Astrocyte (in vitro differentiated cells and primary cell): ENCODE measurements around the gene B3GNT4. TPM values are rescaled to one million over a fixed set of nuclear protein-coding genes. Genes with fewer than 3 reads are reported as not detected.

Experiments used
- DNase-seq: peaks from one replicate; pipeline ENCODE4 v3.0.0-alpha.2; 2010; ENCODE audit warnings: low read depth
- FAIRE-seq: peaks from 2 replicates; lab custom pipeline; 2011; peaks lifted over from hg19 to GRCh38; lab: Jason Lieb, UNC
- H2AFZ ChIP-seq: 2 replicates; pipeline ENCODE4 v1.6.0; 2012; ENCODE audit warnings: low read depth, low read length, inconsistent platforms
- H3K27ac ChIP-seq: 2 replicates; pipeline ENCODE4 v1.5.1; 2011; ENCODE audit warnings: low read depth, low read length, inconsistent platforms
- H3K27me3 ChIP-seq: 2 replicates; pipeline ENCODE4 v1.6.0; 2011; ENCODE audit warnings: low read length, inconsistent platforms; ENCODE audit not compliant: insufficient read depth
- H3K36me3 ChIP-seq: 2 replicates; pipeline ENCODE4 v1.5.1; 2011; ENCODE audit warnings: low read length, inconsistent platforms; ENCODE audit not compliant: insufficient read depth
- H3K4me1 ChIP-seq: 2 replicates; pipeline ENCODE4 v1.5.1; 2011; ENCODE audit warnings: low read length, inconsistent platforms; ENCODE audit not compliant: insufficient read depth
- H3K4me2 ChIP-seq: 2 replicates; pipeline ENCODE4 v1.6.0; 2012; ENCODE audit warnings: low read length, inconsistent platforms
- H3K4me3 ChIP-seq: 2 replicates; pipeline ENCODE4 v1.5.1; 2011; ENCODE audit warnings: low read depth, mild to moderate bottlenecking, low read length, inconsistent platforms; ENCODE audit not compliant: insufficient read depth
- H3K79me2 ChIP-seq: 2 replicates; pipeline ENCODE4 v1.6.0; 2012; ENCODE audit warnings: mild to moderate bottlenecking, low read length, inconsistent platforms; ENCODE audit not compliant: insufficient read depth
- H3K9ac ChIP-seq: 2 replicates; pipeline ENCODE4 v1.6.0; 2012; ENCODE audit warnings: mild to moderate bottlenecking, low read length, inconsistent platforms
- H3K9me3 ChIP-seq: 2 replicates; pipeline ENCODE4 v1.5.1; 2012; ENCODE audit warnings: low read depth, mild to moderate bottlenecking, low read length, inconsistent platforms; ENCODE audit not compliant: insufficient read depth
- H4K20me1 ChIP-seq: 2 replicates; pipeline ENCODE4 v1.6.0; 2012; ENCODE audit warnings: low read length, inconsistent platforms; ENCODE audit not compliant: insufficient read depth
- H3K27ac Mint-ChIP-seq: one replicate; pipeline ENCODE4 v1.8.0; 2021; ENCODE audit warnings: mild to moderate bottlenecking, mixed read lengths; ENCODE audit not compliant: unreplicated experiment
- H3K27me3 Mint-ChIP-seq: one replicate; pipeline ENCODE4 v1.8.0; 2021; ENCODE audit warnings: low read depth, mixed read lengths; ENCODE audit not compliant: unreplicated experiment
- H3K36me3 Mint-ChIP-seq: one replicate; pipeline ENCODE4 v1.8.0; 2021; ENCODE audit warnings: low read depth, mixed read lengths; ENCODE audit not compliant: unreplicated experiment
- H3K4me1 Mint-ChIP-seq: one replicate; pipeline ENCODE4 v1.8.0; 2021; ENCODE audit warnings: low read depth, mixed read lengths; ENCODE audit not compliant: unreplicated experiment
- H3K4me3 Mint-ChIP-seq: one replicate; pipeline ENCODE4 v1.8.0; 2021; ENCODE audit warnings: mild to moderate bottlenecking, moderate library complexity, mixed read lengths; ENCODE audit not compliant: unreplicated experiment
- H3K9me3 Mint-ChIP-seq: one replicate; pipeline ENCODE4 v1.8.0; 2021; ENCODE audit warnings: mild to moderate bottlenecking, mixed read lengths; ENCODE audit not compliant: unreplicated experiment
- EZH2 ChIP-seq: IDR thresholded peaks from 2 replicates; pipeline ENCODE4 v1.6.1; 2012; ENCODE audit warnings: mild to moderate bottlenecking, low read length, inconsistent platforms; ENCODE audit not compliant: insufficient read depth
- total RNA-seq: library from RNA; stranded (reverse); gene quantifications from 2 replicates; pipeline ENCODE4 v1.2.1, GENCODE V29; 2021
- TF ChIP-seq, protein P1 (sequence below): IDR thresholded peaks from 2 replicates; pipeline ENCODE4 v1.5.1; 2011; ENCODE audit warnings: low read depth, mild to moderate bottlenecking, inconsistent platforms, low read length, moderate library complexity; ENCODE audit not compliant: insufficient read depth

Gene B3GNT4
- total RNA-seq, 1 donor from 2014 or later: 0.54 TPM

DNA sequence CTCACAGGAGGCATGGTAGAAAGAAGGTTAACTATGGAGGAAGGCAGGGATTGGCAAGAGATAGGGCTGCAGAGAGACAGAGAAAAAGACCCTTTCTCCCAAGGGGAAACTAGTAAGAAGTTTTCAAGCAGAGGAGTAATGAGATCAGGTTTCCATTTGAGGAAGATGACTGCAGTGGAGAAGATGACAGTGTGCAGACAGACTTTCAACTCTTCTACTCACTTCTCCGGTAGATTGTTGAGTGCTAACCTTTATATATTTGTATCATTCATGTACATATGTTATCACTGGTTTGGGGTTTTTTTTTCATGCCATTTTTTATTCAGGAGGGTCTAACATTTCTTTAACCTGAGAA is 5.9 kb upstream of the B3GNT4 start:
- peaks cover 10% of the 10 kb centered on the region for H3K9me3 Mint-ChIP-seq
- Histone ChIP-seq H2AFZ (no peak overlapping the region), H3K4me1 (no peaks in the 10 kb centered on the region), H3K27me3 (peaks cover 3% of the 10 kb centered on the region), H3K79me2 (no peaks in the 10 kb centered on the region), H3K9ac (no peak overlapping the region), H3K9me3 (no peaks in the 10 kb centered on the region), H3K27ac (no peak overlapping the region), H3K36me3 (no peaks in the 10 kb centered on the region), H3K4me3 (no peak overlapping the region), H3K4me2 (no peak overlapping the region), H4K20me1 (no peaks in the 10 kb centered on the region)
- DNase-seq: peak; percentile 10
- FAIRE-seq: no peak
- peaks cover 3% of the 10 kb centered on the region for H3K4me1 Mint-ChIP-seq
- H3K4me3 Mint-ChIP-seq: no peak overlapping the region
- no peak overlapping the region for H3K27ac Mint-ChIP-seq
- H3K27me3 Mint-ChIP-seq: peaks cover 11% of the 10 kb centered on the region
- peaks cover 7% of the 10 kb centered on the region for H3K36me3 Mint-ChIP-seq
- no peak for TF ChIP-seq EZH2
- TF ChIP-seq, protein P1, sequence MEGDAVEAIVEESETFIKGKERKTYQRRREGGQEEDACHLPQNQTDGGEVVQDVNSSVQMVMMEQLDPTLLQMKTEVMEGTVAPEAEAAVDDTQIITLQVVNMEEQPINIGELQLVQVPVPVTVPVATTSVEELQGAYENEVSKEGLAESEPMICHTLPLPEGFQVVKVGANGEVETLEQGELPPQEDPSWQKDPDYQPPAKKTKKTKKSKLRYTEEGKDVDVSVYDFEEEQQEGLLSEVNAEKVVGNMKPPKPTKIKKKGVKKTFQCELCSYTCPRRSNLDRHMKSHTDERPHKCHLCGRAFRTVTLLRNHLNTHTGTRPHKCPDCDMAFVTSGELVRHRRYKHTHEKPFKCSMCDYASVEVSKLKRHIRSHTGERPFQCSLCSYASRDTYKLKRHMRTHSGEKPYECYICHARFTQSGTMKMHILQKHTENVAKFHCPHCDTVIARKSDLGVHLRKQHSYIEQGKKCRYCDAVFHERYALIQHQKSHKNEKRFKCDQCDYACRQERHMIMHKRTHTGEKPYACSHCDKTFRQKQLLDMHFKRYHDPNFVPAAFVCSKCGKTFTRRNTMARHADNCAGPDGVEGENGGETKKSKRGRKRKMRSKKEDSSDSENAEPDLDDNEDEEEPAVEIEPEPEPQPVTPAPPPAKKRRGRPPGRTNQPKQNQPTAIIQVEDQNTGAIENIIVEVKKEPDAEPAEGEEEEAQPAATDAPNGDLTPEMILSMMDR: no peak

DNA sequence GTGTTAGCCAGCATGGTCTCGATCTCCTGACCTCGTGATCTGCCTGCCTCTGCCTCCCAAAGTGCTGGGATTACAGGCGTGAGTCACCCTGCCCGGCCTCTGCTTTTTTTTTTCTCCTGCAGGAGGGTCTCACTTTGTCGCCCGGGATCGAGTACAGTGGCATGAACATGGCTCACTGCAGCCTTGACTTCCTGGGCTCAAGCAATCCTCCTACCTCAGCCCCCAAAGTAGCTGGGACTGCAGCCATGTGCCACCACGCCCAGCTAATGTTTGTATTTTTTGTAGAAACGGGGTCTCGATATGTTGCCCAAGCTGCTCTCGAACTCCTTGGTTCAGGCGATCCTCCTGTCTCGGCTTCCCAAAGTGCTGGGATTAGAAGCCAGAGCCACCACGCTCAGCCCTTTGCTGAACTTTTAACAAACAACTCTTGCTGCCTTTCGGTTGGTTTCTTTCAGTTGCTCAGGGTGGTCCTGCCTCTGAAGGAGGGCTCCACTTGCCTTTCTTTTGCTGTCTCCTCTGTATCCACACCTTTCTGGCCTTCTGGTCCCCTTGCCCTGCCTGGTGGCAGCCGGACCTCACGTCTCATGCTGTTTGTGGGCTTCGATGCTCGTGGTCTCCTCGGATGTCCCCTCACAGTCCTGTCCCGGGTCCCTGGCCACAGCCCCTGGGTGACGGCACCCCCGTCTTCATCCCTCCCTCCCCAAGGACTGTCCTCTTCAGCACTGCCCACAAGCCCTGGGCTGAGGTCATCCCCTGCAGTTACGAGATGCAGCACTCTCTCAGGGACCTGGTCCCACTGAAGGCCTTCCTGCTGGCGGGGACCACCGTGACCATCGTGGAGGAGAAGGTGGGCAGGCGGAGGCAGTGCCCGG is 3.8 kb upstream of the B3GNT4 start:
- peaks cover 18% of the 10 kb centered on the region for H3K27me3 Mint-ChIP-seq
- Histone ChIP-seq H3K36me3 (no peaks in the 10 kb centered on the region), H3K9me3 (no peaks in the 10 kb centered on the region), H4K20me1 (peaks cover 2% of the 10 kb centered on the region), H3K27ac (no peak overlapping the region), H3K4me3 (no peak overlapping the region), H3K4me2 (no peak overlapping the region), H3K27me3 (peaks cover 10% of the 10 kb centered on the region), H3K4me1 (peaks cover 6% of the 10 kb centered on the region), H3K79me2 (no peaks in the 10 kb centered on the region), H3K9ac (no peak overlapping the region), H2AFZ (no peak overlapping the region)
- DNase-seq (no peak), FAIRE-seq (no peak)
- peaks cover 10% of the 10 kb centered on the region for H3K9me3 Mint-ChIP-seq
- no peak overlapping the region for H3K4me3 Mint-ChIP-seq
- no peak for TF ChIP-seq EZH2
- TF ChIP-seq, protein P1: no peak
- H3K27ac Mint-ChIP-seq: no peak overlapping the region
- H3K36me3 Mint-ChIP-seq: peaks cover 7% of the 10 kb centered on the region
- H3K4me1 Mint-ChIP-seq: peaks cover 3% of the 10 kb centered on the region

DNA sequence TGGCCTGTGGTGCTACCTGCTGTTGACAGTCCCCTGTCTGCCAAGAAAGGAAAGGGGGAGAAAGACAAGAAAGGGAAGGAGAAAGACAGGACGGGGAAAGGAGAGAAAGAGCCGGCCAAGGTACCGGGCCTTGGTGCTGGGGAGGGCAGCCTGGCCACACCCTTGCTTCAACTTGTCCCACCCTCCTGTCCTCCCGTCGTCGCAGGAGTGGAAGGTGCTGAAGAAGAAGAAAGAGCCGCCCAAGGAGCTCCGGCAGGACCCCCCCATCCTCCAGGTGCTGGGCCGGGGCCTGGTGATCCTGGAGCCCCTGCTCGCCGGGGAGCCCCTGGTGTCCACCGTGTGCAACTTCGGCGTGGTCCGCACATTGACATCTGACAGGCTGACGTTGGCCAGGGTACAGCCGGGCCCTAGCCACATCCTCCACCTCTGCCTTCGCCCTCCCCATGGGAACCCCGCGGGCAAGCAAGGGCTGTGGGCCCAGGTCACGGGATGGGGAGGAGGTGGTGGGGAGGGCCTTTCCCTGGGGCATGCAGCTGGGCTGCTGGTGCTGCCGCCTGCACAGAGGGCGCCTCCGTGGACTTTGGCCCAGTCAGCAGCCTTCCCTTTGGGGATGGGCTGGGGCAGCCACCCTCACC is 2.9 kb upstream of the B3GNT4 start:
- peaks cover 23% of the 10 kb centered on the region for H3K27me3 Mint-ChIP-seq
- H3K27ac Mint-ChIP-seq: no peak overlapping the region
- Histone ChIP-seq H3K36me3 (no peaks in the 10 kb centered on the region), H3K27ac (no peak overlapping the region), H3K4me2 (no peak overlapping the region), H4K20me1 (peaks cover 11% of the 10 kb centered on the region), H2AFZ (no peak overlapping the region), H3K9ac (no peak overlapping the region), H3K79me2 (no peaks in the 10 kb centered on the region), H3K4me3 (no peak overlapping the region), H3K4me1 (peaks cover 6% of the 10 kb centered on the region), H3K9me3 (no peaks in the 10 kb centered on the region), H3K27me3 (peaks cover 19% of the 10 kb centered on the region)
- H3K4me3 Mint-ChIP-seq: no peak overlapping the region
- peaks cover 6% of the 10 kb centered on the region for H3K9me3 Mint-ChIP-seq
- FAIRE-seq: no peak
- H3K36me3 Mint-ChIP-seq: peaks cover 4% of the 10 kb centered on the region
- peaks cover 3% of the 10 kb centered on the region for H3K4me1 Mint-ChIP-seq
- TF ChIP-seq EZH2: no peak
- TF ChIP-seq, protein P1: no peak
- no peak for DNase-seq
